Mucosa of descending colon (tissue), 3 donors: ENCODE measurements around the gene RASGRF2. TPM values are rescaled to one million over a fixed set of nuclear protein-coding genes. Genes with fewer than 3 reads are reported as not detected.

ENCODE experiments used
- ATAC-seq: fragments of 200-7000 bp; cut with Tn5 transposase; one replicate; pipeline ENCODE4 v1.9.1; 2020; ENCODE audit warnings: mild to moderate bottlenecking, moderate library complexity
- DNase-seq, 3 donors: peaks; one replicate each; pipeline ENCODE4 v3.0.0-alpha.2; 2020
- H3K36me3 ChIP-seq: fragments of 200-600 bp; one replicate; pipeline ENCODE4 v1.8.0; 2021; ENCODE audit warnings: low read depth, mild to moderate bottlenecking
- H3K4me1 ChIP-seq: fragments of 200-600 bp; one replicate; pipeline ENCODE4 v1.8.0; 2021; ENCODE audit warnings: low read depth, mild to moderate bottlenecking
- H3K4me3 ChIP-seq: fragments of 200-600 bp; one replicate; pipeline ENCODE4 v1.8.0; 2021; ENCODE audit warnings: mild to moderate bottlenecking
- H3K9me3 ChIP-seq: fragments of 200-600 bp; one replicate; pipeline ENCODE4 v1.8.0; 2021; ENCODE audit warnings: mild to moderate bottlenecking
- CTCF ChIP-seq: fragments of 200-600 bp; IDR thresholded peaks from one replicate; pipeline ENCODE4 v1.8.0; 2022; ENCODE audit warnings: antibody characterized with exemption, mild to moderate bottlenecking
- intact Hi-C, 2 donors: fragments of 100-400 bp; cut with DNase I in 1 of 2; cut with micrococcal nuclease in 1 of 2; formaldehyde crosslinking; loops; one replicate each; pipeline versions ENCODE4 v1.11.0 to v1.11.1; 2022; cut with DNase I, micrococcal nuclease
- total RNA-seq, 3 donors: library from RNA; stranded (reverse); fragmentation: NEBNext Ultra II Directional in 2 of 3; extraction: Animal tissue kit (Norgen Biotek cat#: 25700) in 2 of 3; gene quantifications; one replicate each; pipeline versions ENCODE4 v1.2.1 to v1.2.4, GENCODE V29; 2021 to 2023
- donor health status: DM: no; HTN: no; CAD: no; lungs with moderate emphysema.
- donor health status: DM: no; HTN: no; CAD: no.
- donor health status: DM: no; HTN: yes; CAD: no.

The RASGRF2 gene
- total RNA-seq, 3 donors from 2014 or later, result 2.0 to 8.0 (median 2.9) TPM

- Histone ChIP-seq H3K4me3 (no peak overlapping the region), H3K9me3 (no peaks in the 10 kb centered on the region), H3K36me3 (no peaks in the 10 kb centered on the region), H3K4me1 (no peaks in the 10 kb centered on the region)
- intact Hi-C loops, result no loop called here
- no peak for TF ChIP-seq CTCF
- DNase-seq (no peak), ATAC-seq (no peak)
Observed at GRCh38 chr5:81154725-81155124, 194.6 kb downstream of the RASGRF2 start.

GRCh38 chr5:81156732-81157131 lies 196.6 kb downstream of the RASGRF2 start:
- DNase-seq (no peak), ATAC-seq (no peak)
- Histone ChIP-seq H3K9me3 (no peaks in the 10 kb centered on the region), H3K36me3 (no peaks in the 10 kb centered on the region), H3K4me3 (no peak overlapping the region), H3K4me1 (no peaks in the 10 kb centered on the region)
- no peak for TF ChIP-seq CTCF
- intact Hi-C loops, result no loop called here

- ATAC-seq (no peak), DNase-seq (no peak)
- intact Hi-C loops, result no loop called here
- Histone ChIP-seq H3K36me3 (no peaks in the 10 kb centered on the region), H3K4me3 (no peak overlapping the region), H3K4me1 (no peaks in the 10 kb centered on the region), H3K9me3 (no peaks in the 10 kb centered on the region)
- TF ChIP-seq CTCF, result no peak
Observed at GRCh38 chr5:81161012-81161601, 200.9 kb downstream of the RASGRF2 start.

GRCh38 chr5:81162501-81162900 lies 202.3 kb downstream of the RASGRF2 start:
- DNase-seq (no peak), ATAC-seq (no peak)
- no peaks in the 10 kb centered on the region for H3K36me3 ChIP-seq
- no peaks in the 10 kb centered on the region for H3K9me3 ChIP-seq
- H3K4me1 ChIP-seq, result no peaks in the 10 kb centered on the region
- intact Hi-C loops, result no loop called here
- no peak for TF ChIP-seq CTCF
- no peak overlapping the region for H3K4me3 ChIP-seq

- Histone ChIP-seq H3K4me1 (no peaks in the 10 kb centered on the region), H3K9me3 (no peaks in the 10 kb centered on the region), H3K4me3 (no peak overlapping the region), H3K36me3 (no peaks in the 10 kb centered on the region)
- ATAC-seq (no peak), DNase-seq (no peak)
- intact Hi-C loops, result no loop called here
- no peak for TF ChIP-seq CTCF
Observed at GRCh38 chr5:81163651-81164050, 203.5 kb downstream of the RASGRF2 start.

GRCh38 chr5:81164476-81164875 lies 204.3 kb downstream of the RASGRF2 start:
- ATAC-seq (no peak), DNase-seq (no peak)
- no peak overlapping the region for H3K4me3 ChIP-seq
- H3K36me3 ChIP-seq, result no peaks in the 10 kb centered on the region
- intact Hi-C loops, result no loop called here
- H3K4me1 ChIP-seq, result no peaks in the 10 kb centered on the region
- no peaks in the 10 kb centered on the region for H3K9me3 ChIP-seq
- no peak for TF ChIP-seq CTCF
